ENCODE results near the gene GRK7. TPM values are rescaled to one million over a fixed set of nuclear protein-coding genes. Genes with fewer than 3 reads are reported as not detected.
A peak's percentile ranks its signal among the peaks of the same experiment; 100 is the strongest.
"Not testable (repeated sequence)": the region's sequence is repeated elsewhere in the genome, so short reads cannot be mapped to it uniquely, and the experiment has no call there.

The GRK7 gene
- polyA plus RNA-seq, 4 donors: 0.13 to 0.21 (median 0.14) TPM

DNA sequence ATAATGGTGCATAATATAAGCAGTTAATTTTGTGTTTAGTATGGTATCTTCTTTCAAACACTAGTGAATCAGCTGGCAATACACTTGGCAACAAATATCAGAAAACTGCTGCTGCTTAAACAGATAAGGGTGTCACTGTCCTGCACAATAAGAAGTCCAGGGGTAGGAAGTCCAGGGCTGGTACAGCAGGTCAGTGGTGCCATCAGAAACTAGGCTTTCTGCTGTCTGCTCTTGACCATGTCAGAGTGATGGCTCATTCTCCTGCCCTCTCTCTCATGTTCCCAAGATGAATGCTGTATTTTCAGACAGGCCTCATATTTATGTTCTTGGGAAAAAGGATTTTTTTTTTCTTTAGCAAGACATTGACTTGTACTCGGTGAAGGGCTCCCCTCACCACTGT, 9.2 kb upstream of the GRK7 start:
- DNase-seq (ENCODE audit: low read depth in 4 of 4, low spot score in 3 of 4): no peak

DNA sequence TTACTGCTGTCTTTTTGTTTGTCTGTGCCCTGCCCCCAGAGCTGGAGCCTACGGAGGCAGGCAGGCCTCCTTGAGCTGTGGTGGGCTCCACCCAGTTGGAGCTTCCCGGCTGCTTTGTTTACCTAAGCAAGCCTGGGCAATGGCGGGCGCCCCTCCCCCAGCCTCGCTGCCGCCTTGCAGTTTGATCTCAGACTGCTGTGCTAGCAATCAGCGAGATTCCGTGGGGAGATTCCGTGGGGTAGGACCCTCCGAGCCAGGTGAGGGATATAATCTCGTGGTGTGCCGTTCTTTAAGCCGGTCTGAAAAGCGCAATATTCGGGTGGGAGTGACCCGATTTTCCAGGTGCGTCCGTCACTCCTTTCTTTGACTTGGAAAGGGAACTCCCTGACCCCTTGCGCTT, 656 bp upstream of the GRK7 start:
- DNase-seq (ENCODE audit: low read depth in 4 of 4, low spot score in 3 of 4): not testable (repeated sequence)

GRCh38 chr3:141764045-141764444, 837 bp downstream of the GRK7 start:
- DNase-seq (ENCODE audit: low read depth in 4 of 4, low spot score in 3 of 4): no peak

- no peak for DNase-seq (ENCODE audit: low read depth in 4 of 4, low spot score in 3 of 4)
Measured at GRCh38 chr3:141764465-141764864, 1.3 kb downstream of the GRK7 start.

DNA sequence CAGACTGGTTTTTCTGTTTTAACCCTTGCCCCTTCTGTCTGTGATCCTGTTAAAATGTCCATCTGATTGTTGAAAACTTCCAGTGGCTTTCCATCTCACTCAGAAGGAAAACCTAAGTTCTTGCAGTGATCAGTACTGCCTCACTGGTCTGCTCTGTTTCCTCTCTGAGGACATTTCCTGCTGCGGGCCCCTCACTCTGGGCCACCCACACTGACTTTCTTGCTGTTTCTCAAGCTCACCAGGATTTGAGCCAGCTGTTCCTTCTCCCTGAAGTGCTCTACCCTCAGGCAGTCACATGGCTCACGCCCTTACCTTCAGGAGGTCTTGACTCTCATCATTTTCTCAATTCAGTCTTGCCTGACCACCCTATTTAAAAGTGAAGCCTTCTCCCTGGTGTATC, 1.8 kb downstream of the GRK7 start:
- DNase-seq (ENCODE audit: low read depth in 4 of 4, low spot score in 3 of 4): peak in 3 of 4 donors; percentile 22 to 38 (median 31)

DNA sequence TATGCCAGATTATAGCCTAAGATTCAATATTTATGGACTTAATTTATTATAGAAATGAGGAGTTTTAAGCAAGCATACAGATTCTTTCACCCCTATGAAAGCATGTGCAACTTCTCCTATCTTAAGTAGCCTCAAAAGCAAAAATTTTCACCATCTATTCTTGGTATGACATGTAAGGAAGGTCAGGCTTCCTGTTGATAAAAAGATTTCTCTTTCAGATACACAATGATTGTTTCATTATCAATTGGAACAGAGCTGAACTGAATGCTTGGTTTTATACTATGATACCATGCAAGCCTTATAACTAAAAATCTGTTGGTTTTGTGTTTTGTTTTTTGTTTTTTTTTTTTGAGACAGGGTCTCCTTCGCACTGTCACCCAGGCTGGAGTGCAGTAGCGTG, 3.9 kb downstream of the GRK7 start:
- no peak for DNase-seq (ENCODE audit: low read depth in 4 of 4, low spot score in 3 of 4)

DNA sequence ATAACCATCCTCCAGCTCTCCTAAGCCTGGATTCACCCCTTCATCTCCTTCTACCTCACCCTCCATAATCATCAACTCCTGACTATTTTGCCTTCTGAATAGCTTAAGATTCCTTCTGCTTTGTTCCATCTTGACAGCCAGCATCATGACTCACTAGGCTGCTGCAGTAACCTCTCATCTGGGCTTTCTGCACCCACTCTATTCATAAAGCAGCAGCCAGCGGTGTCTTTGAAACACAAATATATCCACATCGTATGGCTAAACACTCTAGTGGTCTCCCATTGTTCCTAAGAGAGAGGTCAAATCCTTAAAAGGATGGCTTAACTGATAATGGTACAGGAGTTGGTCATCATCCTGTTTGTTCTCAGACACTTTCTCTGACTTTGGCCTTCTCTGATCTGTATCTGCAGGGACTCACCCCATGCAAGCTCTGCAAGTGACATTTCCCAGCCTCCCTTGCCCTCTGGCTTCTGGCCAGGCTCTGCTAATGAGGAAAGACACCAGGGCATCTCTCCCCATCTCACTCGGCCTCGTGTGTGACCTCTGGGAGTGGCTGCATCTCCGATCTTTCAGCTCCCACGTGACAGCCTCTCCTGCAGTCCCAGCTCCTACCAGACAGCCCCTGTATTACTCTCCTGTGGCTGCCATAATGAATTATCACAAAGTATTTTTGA, 6.2 kb downstream of the GRK7 start:
- DNase-seq (ENCODE audit: low read depth in 4 of 4, low spot score in 3 of 4): no peak

GRCh38 chr3:141773676-141774075, 10.5 kb downstream of the GRK7 start:
- no peak for DNase-seq (ENCODE audit: low read depth in 4 of 4, low spot score in 3 of 4)

- no peak for DNase-seq (ENCODE audit: low read depth in 4 of 4, low spot score in 3 of 4)
Measured at GRCh38 chr3:141776376-141776775, 13.2 kb downstream of the GRK7 start.

DNA sequence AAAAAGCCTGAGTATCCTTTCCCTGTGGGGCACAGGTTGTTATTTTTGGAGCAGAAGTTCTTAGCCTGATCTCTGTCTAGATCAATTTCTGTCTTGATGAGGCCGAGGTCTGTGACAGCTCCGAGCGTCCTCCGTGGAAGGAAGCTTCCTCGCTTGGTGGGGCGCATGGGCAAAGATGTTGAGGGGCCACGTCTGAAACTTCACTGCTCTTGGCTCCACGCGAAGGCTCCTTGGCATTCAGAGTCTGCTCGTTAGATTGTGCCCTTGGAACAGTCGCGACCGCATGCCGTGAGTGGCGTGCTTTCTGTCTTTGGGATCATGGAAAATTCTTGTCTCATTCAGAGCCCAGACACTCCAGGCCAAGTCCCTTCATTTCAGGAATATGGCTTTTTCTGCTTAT, 13.7 kb downstream of the GRK7 start:
- no peak for DNase-seq (ENCODE audit: low read depth in 4 of 4, low spot score in 3 of 4)

GRCh38 chr3:141777957-141778813, 15.0 kb downstream of the GRK7 start:
- no peak for DNase-seq (ENCODE audit: low read depth in 4 of 4, low spot score in 3 of 4)

DNA sequence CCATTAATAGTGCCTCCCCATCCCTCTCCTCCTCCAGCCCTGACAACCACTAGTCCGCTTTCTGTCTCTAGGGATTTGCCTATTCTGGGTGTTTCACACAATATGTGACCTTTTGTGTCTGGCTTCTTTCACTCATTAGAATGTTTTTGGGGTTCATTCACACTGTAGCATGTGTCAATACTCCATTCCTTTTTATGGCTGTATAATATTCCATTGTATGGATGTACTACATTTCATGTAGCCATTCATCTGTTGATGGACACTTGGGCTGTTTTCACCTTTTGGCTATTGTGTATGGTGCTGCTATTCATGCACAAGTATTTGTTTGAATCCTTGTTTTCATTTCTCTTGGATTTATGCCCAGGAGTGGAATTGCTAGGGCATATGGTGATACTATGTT, 16.5 kb downstream of the GRK7 start:
- no peak for DNase-seq (ENCODE audit: low read depth in 4 of 4, low spot score in 3 of 4)

- DNase-seq (ENCODE audit: low read depth in 4 of 4, low spot score in 3 of 4): no peak
Measured at GRCh38 chr3:141782386-141782932, 19.3 kb downstream of the GRK7 start.

DNA sequence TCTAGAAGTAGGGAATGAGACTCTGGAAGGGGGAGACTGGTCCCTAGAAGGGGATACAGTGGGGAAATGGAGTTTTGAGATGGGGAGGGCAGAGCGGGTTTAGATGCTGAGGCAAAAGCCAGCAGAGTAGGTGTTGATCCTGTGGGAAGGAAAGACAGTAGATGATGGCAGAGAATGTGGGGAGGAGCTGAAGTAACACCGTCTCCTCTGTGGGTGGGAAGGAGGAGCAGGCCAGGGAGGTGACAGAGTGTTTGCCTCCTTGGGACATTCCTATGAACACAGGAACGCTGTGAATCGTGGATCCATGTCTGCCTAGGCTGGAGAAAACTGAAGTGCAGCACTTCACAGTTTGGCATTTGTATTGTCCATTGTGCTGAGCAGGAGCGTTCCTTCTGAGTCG, 20.4 kb downstream of the GRK7 start:
- no peak for DNase-seq (ENCODE audit: low read depth in 4 of 4, low spot score in 3 of 4)

GRCh38 chr3:141784096-141784495, 20.9 kb downstream of the GRK7 start:
- DNase-seq (ENCODE audit: low read depth in 4 of 4, low spot score in 3 of 4): no peak

DNA sequence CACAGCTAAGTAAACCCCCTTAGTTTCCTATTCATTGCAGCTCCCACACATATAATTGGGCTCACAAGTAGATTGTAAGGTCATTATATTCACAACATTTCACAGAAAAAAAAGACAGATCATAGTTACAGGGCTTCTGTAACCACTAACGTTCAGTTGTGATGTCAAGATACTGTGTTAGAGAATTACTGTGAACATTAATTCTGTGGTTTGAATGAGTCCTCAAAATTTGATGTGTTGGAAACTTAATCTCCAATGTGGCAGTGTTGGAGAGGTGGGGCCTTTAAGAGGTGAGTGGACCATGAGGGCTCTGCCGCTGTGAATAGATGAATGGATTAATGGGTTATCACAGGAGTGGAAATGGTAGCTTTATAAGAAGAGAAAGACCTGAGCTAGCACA, 21.3 kb downstream of the GRK7 start:
- no peak for DNase-seq (ENCODE audit: low read depth in 4 of 4, low spot score in 3 of 4)

DNA sequence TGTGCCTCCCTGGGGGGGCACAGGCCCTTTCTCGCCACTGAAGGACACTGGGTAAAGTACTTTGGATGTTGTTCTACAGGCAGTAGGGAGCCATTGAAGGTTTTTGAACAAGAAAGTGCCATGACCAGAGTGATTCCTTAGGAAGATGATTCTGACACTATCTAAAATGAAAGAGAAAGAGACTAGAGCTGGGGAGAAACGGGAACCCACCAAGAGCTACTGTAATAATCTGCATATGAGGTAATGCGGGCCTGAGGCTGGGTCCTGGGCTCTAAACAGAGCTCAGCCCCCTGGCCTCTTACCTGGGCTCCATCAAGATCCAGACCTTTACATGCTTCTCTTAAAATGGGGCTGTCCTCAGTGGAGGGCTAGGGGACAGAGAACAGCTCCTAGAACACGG, 24.9 kb downstream of the GRK7 start:
- DNase-seq (ENCODE audit: low read depth in 4 of 4, low spot score in 3 of 4): no peak

DNA sequence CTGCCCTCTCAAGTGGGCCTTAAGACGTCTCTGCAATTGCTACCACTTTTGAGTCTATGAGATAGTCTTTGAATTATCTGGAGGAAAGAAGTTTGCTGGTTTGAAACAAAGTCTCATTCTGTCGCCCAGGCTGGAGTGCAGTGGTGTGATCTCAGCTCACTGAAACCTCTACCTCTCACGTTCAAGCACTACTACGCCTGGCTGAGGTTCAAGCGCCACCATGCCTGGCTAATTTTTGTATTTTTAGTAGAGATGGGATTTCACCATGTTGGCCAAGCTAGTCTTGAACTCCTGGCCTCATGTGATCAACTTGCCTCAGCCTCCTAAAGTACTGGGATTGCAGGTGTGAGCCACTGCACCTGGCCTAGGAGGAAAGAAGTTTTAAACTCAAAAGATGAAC, 25.5 kb downstream of the GRK7 start:
- DNase-seq (ENCODE audit: low read depth in 4 of 4, low spot score in 3 of 4): not testable (repeated sequence)

DNA sequence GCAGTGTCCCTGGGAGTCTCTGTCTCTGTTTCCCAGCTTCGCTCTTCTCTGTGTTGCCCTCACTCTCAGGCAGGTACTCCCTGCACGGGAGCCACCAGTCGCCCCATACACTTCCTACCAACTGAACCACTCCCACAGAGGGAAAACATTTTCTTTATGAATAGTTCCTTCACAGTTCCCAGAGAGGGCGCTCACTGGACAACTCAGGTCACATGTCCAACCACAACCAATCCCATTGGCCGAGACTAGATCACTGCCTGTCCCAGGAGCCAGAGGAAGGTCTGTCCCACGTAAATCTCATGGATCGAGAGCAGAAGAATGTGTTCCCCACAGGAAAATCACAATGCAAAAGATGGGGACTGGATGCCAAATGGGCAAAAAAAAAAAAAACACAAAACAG, 26.1 kb downstream of the GRK7 start:
- DNase-seq (ENCODE audit: low read depth in 4 of 4, low spot score in 3 of 4): no peak

GRCh38 chr3:141790171-141790570, 27.0 kb downstream of the GRK7 start:
- DNase-seq (ENCODE audit: low read depth in 4 of 4, low spot score in 3 of 4): no peak

DNA sequence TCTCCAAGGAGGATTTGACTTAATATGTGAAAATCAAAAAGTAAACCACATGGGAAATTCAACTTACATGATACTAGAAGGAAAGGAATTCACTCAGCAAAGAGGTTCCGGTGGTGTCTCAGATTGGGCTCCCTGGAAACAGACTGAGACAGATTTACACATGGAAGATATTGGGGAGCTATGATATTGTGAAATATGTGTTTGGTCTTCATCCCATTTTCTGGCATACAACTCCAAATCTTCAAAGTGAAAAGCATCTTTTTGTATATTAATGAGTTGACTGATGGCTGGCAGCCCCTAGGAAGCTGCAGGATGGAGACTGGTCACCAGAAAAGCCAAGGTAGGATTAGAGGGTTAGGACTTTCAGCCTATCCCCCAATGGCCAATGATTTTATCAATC, 29.3 kb downstream of the GRK7 start:
- DNase-seq (ENCODE audit: low read depth in 4 of 4, low spot score in 3 of 4): no peak

All from right renal pelvis (tissue), 4 donors.